GM12872 (cell line): Measurements from ENCODE around the gene PCID2.

Source experiments
- CTCF ChIP-seq: IDR thresholded peaks from 3 replicates; pipeline ENCODE4 v1.5.1; 2011; ENCODE audit warnings: low read depth, mild to moderate bottlenecking, low read length, moderate library complexity; ENCODE audit not compliant: insufficient read depth

The PCID2 gene

GRCh38 chr13:113208421-113209335 lies at the start of gene PCID2:
PCID2 (minus strand) TSS chr13:113208669; CDS start chr13:113208634, 35 bp downstream.
- TF ChIP-seq CTCF = 0 out of 3 replicates have a peak, but pooled peaks have one; percentile 5

GRCh38 chr13:113252516-113253095 lies 44.1 kb upstream of the PCID2 start:
- no peak for TF ChIP-seq CTCF

- peak; percentile 42; the same call in 1 of the 3 replicates for TF ChIP-seq CTCF
These were observed 37.7 kb upstream of the PCID2 start for GRCh38 chr13:113245849-113246796.

GRCh38 chr13:113243847-113244246 lies 35.4 kb upstream of the PCID2 start:
- TF ChIP-seq CTCF = no peak

GRCh38 chr13:113239986-113240385 lies 31.5 kb upstream of the PCID2 start:
- no peak for TF ChIP-seq CTCF

GRCh38 chr13:113239357-113239756 lies 30.9 kb upstream of the PCID2 start:
- no peak for TF ChIP-seq CTCF
